ENCODE results near the gene PDZD7. TPM values are rescaled to one million over a fixed set of nuclear protein-coding genes. Genes with fewer than 3 reads are reported as not detected.

PDZD7 gene
- total and polyA plus RNA-seq, 9 of the 15 experiments (the other 6 are each of a cell fraction or from before 2014, with no cell fraction given) = 0.04 to 0.24 (median 0.08) TPM; not detected in 3

- 0 out of 2 replicates have a peak, but pooled peaks have one; percentile 35 for TF ChIP-seq ZNF592 (IDR thresholded peaks at IDR 0.05)
- peak in 1 of 2 experiments; percentile 66 for TF ChIP-seq E2F6 (IDR thresholded peaks at IDR 0.05; ENCODE audit: borderline replicate concordance in 1 of 2, extremely low read depth in 1 of 2, insufficient read depth in 1 of 2, insufficient read length in 1 of 2, low read depth in 1 of 2, low read length in 1 of 2, poor library complexity in 1 of 2, severe bottlenecking in 1 of 2)
- 0 out of 2 replicates have a peak, but pooled peaks have one; percentile 48 for TF ChIP-seq NFRKB (IDR thresholded peaks at IDR 0.05; ENCODE audit: low read depth)
These were observed 34.7 kb upstream of the PDZD7 start (continued) for GRCh38 chr10:101065481-101066145.
